NCI-H748 treated with DMSO at 0.1 percent for 48 hours (cell line): ENCODE results near the gene DNAH7.

Experiments
- DNase-seq: peaks from one replicate; lab custom pipeline; 2025; lab: John Stamatoyannopoulos, UW

DNAH7 gene

GRCh38 chr2:196077821-196078220, 9.2 kb upstream of the DNAH7 start:
- DNase-seq: no peak

GRCh38 chr2:196076778-196077568, 8.3 kb upstream of the DNAH7 start:
- DNase-seq: no peak

GRCh38 chr2:196075196-196075595, 6.6 kb upstream of the DNAH7 start:
- no peak for DNase-seq

- DNase-seq: no peak
Observed at GRCh38 chr2:196074631-196075030, 6.0 kb upstream of the DNAH7 start.

- no peak for DNase-seq
Observed at GRCh38 chr2:196073521-196073920, 4.9 kb upstream of the DNAH7 start.

- DNase-seq: no peak
Observed at GRCh38 chr2:196067088-196067382, 1.6 kb downstream of the DNAH7 start.

GRCh38 chr2:196066291-196067087, 2.1 kb downstream of the DNAH7 start:
- peak; percentile 67 for DNase-seq

GRCh38 chr2:196063773-196064172, 4.9 kb downstream of the DNAH7 start:
- DNase-seq: no peak

- DNase-seq: no peak
Observed at GRCh38 chr2:196059491-196059960, 9.1 kb downstream of the DNAH7 start.

GRCh38 chr2:196054631-196055030, 14.0 kb downstream of the DNAH7 start:
- no peak for DNase-seq

GRCh38 chr2:196046123-196046917, 22.3 kb downstream of the DNAH7 start:
- DNase-seq: no peak

- no peak for DNase-seq
Observed at GRCh38 chr2:196041786-196042185, 26.9 kb downstream of the DNAH7 start.

GRCh38 chr2:196040218-196040617, 28.4 kb downstream of the DNAH7 start:
- no peak for DNase-seq

GRCh38 chr2:196036442-196036841, 32.2 kb downstream of the DNAH7 start:
- DNase-seq: no peak

GRCh38 chr2:196018037-196018436, 50.6 kb downstream of the DNAH7 start:
- DNase-seq: no peak

- DNase-seq: no peak
Observed at GRCh38 chr2:196012314-196012713, 56.3 kb downstream of the DNAH7 start.

GRCh38 chr2:196000551-196000950, 68.1 kb downstream of the DNAH7 start:
- DNase-seq: no peak

GRCh38 chr2:195998070-195998469, 70.6 kb downstream of the DNAH7 start:
- DNase-seq: no peak

GRCh38 chr2:195995499-195995898, 73.1 kb downstream of the DNAH7 start:
- DNase-seq: no peak

- no peak for DNase-seq
Observed at GRCh38 chr2:195993623-195994022, 75.0 kb downstream of the DNAH7 start.

- DNase-seq: no peak
Observed at GRCh38 chr2:195985741-195986140, 82.9 kb downstream of the DNAH7 start.

GRCh38 chr2:195984923-195985726, 83.5 kb downstream of the DNAH7 start:
- DNase-seq: no peak
